GM13977 (cell line): ENCODE results near the gene PNPLA2.

Experiments used
- DNase-seq: peaks from one replicate; pipeline ENCODE4 v3.0.0; 2012; ENCODE audit warnings: low spot score
- in situ Hi-C: fragments of 300-500 bp; cut with MboI; formaldehyde crosslinking; loops from one replicate; pipeline ENCODE4 v1.12.0; 2022; ENCODE audit warnings: low sequenced_read_pairs, low pct_unique_long_range_greater_than_20kb, mixed read lengths, inconsistent platforms; ENCODE audit not compliant: unreplicated experiment
- TF ChIP-seq, protein P1 (sequence below): IDR thresholded peaks from 2 replicates; pipeline ENCODE4 v1.5.1; 2012; ENCODE audit warnings: mild to moderate bottlenecking, control low read depth; ENCODE audit not compliant: insufficient read depth; ENCODE audit errors: extremely low read depth, missing control alignments

The PNPLA2 gene

GRCh38 chr11:871472-871871, 52.8 kb downstream of the PNPLA2 start:
- in situ Hi-C loops, result no loop called here
- TF ChIP-seq, protein P1, sequence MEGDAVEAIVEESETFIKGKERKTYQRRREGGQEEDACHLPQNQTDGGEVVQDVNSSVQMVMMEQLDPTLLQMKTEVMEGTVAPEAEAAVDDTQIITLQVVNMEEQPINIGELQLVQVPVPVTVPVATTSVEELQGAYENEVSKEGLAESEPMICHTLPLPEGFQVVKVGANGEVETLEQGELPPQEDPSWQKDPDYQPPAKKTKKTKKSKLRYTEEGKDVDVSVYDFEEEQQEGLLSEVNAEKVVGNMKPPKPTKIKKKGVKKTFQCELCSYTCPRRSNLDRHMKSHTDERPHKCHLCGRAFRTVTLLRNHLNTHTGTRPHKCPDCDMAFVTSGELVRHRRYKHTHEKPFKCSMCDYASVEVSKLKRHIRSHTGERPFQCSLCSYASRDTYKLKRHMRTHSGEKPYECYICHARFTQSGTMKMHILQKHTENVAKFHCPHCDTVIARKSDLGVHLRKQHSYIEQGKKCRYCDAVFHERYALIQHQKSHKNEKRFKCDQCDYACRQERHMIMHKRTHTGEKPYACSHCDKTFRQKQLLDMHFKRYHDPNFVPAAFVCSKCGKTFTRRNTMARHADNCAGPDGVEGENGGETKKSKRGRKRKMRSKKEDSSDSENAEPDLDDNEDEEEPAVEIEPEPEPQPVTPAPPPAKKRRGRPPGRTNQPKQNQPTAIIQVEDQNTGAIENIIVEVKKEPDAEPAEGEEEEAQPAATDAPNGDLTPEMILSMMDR, result no peak
- DNase-seq, result no peak

- in situ Hi-C loops, result no loop called here
- DNase-seq, result no peak
- TF ChIP-seq, protein P1, result no peak
Measured at GRCh38 chr11:872799-873198, 54.1 kb downstream of the PNPLA2 start.

DNA sequence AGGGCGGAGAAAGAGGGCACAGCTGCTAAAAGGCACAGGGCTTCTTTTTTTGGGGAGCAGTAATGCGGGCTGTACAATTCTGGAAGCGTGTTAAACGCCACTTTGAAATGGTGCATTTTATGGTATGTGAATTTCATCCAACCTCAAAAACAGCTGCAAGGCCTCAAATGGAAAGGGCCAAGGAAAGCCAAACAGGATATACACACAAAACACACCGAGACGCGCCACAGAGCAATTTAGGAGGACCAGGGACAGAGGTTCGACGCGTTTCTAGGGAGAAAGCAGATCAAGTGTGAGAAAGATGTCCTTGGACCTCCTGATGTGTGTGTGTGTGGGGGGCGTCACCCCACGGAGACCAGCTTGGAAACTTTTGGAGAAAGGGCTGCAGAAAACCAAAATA, 55.0 kb downstream of the PNPLA2 start:
- DNase-seq, result no peak
- in situ Hi-C loops, result no loop called here
- TF ChIP-seq, protein P1, result no peak
